A673 (cell line): ENCODE measurements around the gene CLTA.

Experiments used
- EZH2 ChIP-seq: fragments of 200-600 bp; sonication (generic); IDR thresholded peaks from 2 replicates; pipeline ENCODE4 v1.6.1; 2017; ENCODE audit warnings: borderline replicate concordance, low read depth, mild to moderate bottlenecking, mixed read lengths, antibody characterized with exemption, low read length; ENCODE audit not compliant: poor library complexity, severe bottlenecking
- TF ChIP-seq, protein P1 (sequence below): fragments of 300-800, 200-600 bp; sonication (generic); conservative IDR thresholded peaks from 2 replicates; pipeline ENCODE4 v1.5.1; 2017; ENCODE audit warnings: low read depth, mild to moderate bottlenecking, antibody characterized with exemption, low read length, moderate library complexity, mixed read lengths

DNA sequence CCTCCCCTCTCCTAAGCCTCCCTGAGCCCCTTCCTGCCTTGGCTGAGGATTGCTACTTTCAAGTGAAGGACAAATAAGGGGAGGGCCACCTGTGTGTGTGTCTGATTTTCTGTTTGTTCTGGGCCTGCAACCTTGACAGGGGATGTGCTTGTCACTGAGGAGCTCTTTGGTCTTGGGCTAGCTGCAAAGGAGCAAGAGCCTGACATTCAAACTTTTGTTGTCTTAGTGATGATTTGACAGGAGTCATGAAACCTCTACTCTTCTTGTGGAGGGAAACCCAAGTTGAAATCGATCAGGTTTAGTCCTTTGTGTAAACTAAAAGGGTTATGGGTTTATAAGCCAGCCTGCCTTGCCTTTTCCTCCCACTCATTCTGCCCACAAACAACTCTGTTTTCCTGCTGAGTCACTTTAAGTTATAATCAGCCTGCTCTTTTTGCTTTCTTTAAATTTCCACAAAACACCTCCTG, 16.9 kb downstream of the CLTA start:
- TF ChIP-seq, protein P1, sequence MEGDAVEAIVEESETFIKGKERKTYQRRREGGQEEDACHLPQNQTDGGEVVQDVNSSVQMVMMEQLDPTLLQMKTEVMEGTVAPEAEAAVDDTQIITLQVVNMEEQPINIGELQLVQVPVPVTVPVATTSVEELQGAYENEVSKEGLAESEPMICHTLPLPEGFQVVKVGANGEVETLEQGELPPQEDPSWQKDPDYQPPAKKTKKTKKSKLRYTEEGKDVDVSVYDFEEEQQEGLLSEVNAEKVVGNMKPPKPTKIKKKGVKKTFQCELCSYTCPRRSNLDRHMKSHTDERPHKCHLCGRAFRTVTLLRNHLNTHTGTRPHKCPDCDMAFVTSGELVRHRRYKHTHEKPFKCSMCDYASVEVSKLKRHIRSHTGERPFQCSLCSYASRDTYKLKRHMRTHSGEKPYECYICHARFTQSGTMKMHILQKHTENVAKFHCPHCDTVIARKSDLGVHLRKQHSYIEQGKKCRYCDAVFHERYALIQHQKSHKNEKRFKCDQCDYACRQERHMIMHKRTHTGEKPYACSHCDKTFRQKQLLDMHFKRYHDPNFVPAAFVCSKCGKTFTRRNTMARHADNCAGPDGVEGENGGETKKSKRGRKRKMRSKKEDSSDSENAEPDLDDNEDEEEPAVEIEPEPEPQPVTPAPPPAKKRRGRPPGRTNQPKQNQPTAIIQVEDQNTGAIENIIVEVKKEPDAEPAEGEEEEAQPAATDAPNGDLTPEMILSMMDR = no peak
- no peak for TF ChIP-seq EZH2
